Naive B cell (primary cell): ENCODE measurements around the gene ZNF211. TPM values are rescaled to one million over a fixed set of nuclear protein-coding genes. Genes with fewer than 3 reads are reported as not detected.

ENCODE experiments used
- ATAC-seq, 2 donors: fragments of 150-1000 bp; cut with Tn5 transposase; 2 replicates each; pipeline ENCODE4 v1.10.0; 2021; ENCODE audit warnings: low read depth in 2 of 2, mild to moderate bottlenecking in 2 of 2, moderate library complexity in 2 of 2
- DNase-seq: peaks from one replicate; pipeline ENCODE4 v3.0.0; 2022
- H3K27ac Mint-ChIP-seq, 6 donors: one replicate each; pipeline ENCODE4 v1.8.0; 2020 to 2022; ENCODE audit warnings: mild to moderate bottlenecking in 6 of 6, mixed read lengths in 6 of 6, moderate library complexity in 5 of 6, inconsistent platforms in 2 of 6
- H3K27me3 Mint-ChIP-seq, 3 donors: one replicate each; pipeline ENCODE4 v1.8.0; 2021 to 2022; ENCODE audit warnings: mixed read lengths in 3 of 3, mild to moderate bottlenecking in 1 of 3
- H3K36me3 Mint-ChIP-seq, 2 donors: one replicate each; pipeline ENCODE4 v1.8.0; 2020 to 2022; ENCODE audit warnings: mixed read lengths in 2 of 2, inconsistent platforms in 1 of 2, mild to moderate bottlenecking in 1 of 2
- H3K4me1 Mint-ChIP-seq, 3 donors: one replicate each; pipeline ENCODE4 v1.8.0; 2020 to 2022; ENCODE audit warnings: mixed read lengths in 3 of 3, inconsistent platforms in 1 of 3, mild to moderate bottlenecking in 1 of 3, moderate library complexity in 1 of 3
- H3K4me3 Mint-ChIP-seq, 8 donors: one replicate each; pipeline ENCODE4 v1.8.0; 2020 to 2022; ENCODE audit warnings: mild to moderate bottlenecking in 8 of 8, mixed read lengths in 8 of 8, moderate library complexity in 8 of 8, inconsistent platforms in 2 of 8
- H3K9me3 Mint-ChIP-seq, 7 donors: one replicate each; pipeline ENCODE4 v1.8.0; 2020 to 2022; ENCODE audit warnings: mixed read lengths in 7 of 7, mild to moderate bottlenecking in 5 of 7, inconsistent platforms in 2 of 7, moderate library complexity in 1 of 7
- polyA plus RNA-seq, 6 donors: library from polyadenylated mRNA; unstranded; fragments of 300-500 nt; fragmentation: Illumina TruSeq; gene quantifications; one replicate each; pipeline ENCODE4 v1.2.3, GENCODE V29; 2021; ENCODE audit warnings: low read depth in 6 of 6

The ZNF211 gene
- polyA plus RNA-seq, 6 donors from 2014 or later, result 17.0 to 27.4 (median 20.9) TPM; not detected in 1

DNA sequence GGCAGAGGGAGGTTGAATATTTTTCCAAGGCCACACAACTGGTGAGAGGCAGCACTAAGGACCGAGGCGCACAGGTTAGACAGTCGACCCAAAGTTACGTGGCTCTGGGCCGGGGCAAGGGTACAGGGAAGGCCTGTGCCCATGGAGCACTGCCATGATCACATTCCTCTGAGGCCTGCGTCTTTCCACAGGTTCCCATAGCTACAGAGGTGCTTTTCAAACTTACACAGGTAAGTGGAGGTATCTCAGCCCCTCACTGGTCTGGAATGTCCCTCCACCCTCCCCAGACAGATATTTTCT lies 814 bp downstream of the ZNF211 start:
- no peaks in the 10 kb centered on the region for H3K27me3 Mint-ChIP-seq
- peaks cover 34 to 37% of the 10 kb centered on the region in 2 donors for H3K36me3 Mint-ChIP-seq
- peaks cover 10 to 29% (median 24%) of the 10 kb centered on the region in 7 donors for H3K9me3 Mint-ChIP-seq
- no peak for DNase-seq
- H3K4me3 Mint-ChIP-seq, result peak overlapping the region; percentile 86 to 98 (median 95)
- no peak for ATAC-seq
- peaks cover 20 to 31% (median 21%) of the 10 kb centered on the region in 3 donors for H3K4me1 Mint-ChIP-seq
- H3K27ac Mint-ChIP-seq, result peak overlapping the region in 4 of 6 donors; percentile 83 to 96 (median 93)

DNA sequence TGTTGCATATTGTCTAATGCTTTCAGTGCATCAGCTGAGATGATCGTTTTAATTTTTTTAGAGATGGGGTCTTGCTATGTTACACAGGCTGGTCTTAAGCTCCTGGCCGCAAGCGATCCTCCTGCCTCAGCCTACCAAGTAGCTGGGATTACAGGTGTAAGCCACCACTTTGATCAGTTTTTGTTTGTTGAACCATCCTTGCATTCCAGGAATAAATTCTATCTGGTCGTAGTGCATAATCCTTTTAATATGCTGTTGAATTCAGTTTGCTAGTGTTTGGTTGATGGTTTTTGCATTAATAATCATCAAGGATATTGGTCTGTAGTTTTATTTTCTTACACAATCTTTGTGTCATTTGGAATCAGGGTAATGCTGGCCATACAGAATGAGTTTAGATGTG lies 4.4 kb downstream of the ZNF211 start:
- Mint-ChIP-seq H3K4me3 (peak overlapping the region in 1 of 8 donors; percentile 36), H3K27ac (no peak overlapping the region), H3K27me3 (no peaks in the 10 kb centered on the region), H3K9me3 (peaks cover 25 to 60% (median 55%) of the 10 kb centered on the region in 7 donors), H3K36me3 (peaks cover 65 to 72% of the 10 kb centered on the region in 2 donors), H3K4me1 (peaks cover 20 to 31% (median 21%) of the 10 kb centered on the region in 3 donors)
- ATAC-seq, result no peak
- DNase-seq, result no peak

DNA sequence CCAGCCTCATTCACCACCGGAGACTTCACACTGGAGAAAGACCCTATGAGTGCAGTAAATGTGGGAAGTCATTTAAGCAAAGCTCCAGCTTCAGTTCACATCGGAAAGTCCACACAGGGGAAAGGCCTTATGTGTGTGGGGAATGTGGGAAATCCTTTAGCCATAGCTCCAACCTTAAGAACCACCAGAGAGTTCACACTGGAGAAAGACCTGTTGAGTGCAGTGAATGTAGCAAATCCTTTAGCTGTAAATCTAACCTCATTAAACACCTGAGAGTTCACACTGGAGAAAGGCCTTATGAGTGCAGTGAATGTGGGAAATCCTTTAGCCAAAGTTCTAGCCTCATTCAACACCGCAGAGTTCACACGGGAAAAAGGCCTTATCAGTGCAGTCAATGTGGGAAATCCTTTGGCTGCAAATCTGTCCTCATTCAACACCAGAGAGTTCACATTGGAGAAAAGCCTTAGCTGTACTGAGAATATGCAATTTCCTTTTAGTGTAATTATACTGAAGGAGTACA lies 8.8 kb downstream of the ZNF211 start:
- no peaks in the 10 kb centered on the region for H3K27me3 Mint-ChIP-seq
- H3K4me1 Mint-ChIP-seq, result no peaks in the 10 kb centered on the region
- DNase-seq, result no peak
- H3K9me3 Mint-ChIP-seq, result peaks cover 25 to 81% (median 47%) of the 10 kb centered on the region in 7 donors
- H3K36me3 Mint-ChIP-seq, result peaks cover 56% of the 10 kb centered on the region in 2 donors
- no peak for ATAC-seq
- H3K4me3 Mint-ChIP-seq, result no peak overlapping the region
- peak overlapping the region in 1 of 6 donors; percentile 38 for H3K27ac Mint-ChIP-seq

DNA sequence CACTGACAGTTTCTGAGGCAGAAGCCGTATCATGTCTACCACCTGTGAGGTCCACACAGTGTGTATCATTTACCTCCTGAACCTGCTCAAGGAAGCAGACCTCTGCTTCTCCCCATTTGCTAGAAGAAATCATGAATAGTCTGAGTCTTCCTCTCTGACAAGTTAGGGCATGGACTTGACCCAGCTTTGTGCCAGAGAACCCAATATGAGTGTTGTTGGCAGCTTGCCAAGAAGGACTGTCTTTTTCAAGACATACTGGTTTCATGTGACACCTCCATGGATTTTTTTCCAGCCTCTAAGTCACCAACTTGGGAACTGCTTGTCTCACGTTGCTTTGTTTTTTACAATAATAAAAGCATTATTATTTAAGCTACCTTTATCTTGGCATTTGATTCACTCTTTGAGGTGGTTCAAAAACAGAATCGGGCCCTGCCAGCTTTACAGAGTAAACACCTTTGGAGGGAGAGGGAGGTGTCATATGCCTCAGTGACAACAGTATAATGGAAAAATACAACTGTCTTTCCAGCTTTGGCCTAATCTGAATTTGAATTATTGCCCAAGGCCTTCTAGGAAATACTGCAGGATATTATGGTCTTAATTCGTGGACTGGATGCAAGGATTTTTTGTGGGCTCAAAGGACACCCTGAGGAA lies 9.6 kb downstream of the ZNF211 start:
- H3K27ac Mint-ChIP-seq, result peak overlapping the region in 1 of 6 donors; percentile 24

DNA sequence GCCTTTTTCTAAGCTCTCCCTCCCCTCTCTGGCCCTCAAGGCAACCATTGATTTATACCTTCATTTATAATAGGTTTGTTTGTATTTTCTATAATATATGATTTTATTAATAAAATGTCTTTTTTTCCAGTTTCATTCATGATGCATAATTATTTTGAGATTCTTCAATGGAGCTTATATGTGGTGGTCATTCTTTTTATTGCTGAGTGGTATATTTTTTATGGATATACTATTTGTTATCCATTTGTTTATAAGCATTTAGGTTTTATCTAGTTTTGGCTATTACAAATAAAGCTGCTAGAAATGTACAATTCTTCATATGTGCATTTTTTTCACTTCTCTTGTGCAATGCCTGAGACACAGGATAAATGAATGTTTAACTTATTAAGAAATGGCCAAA lies 10.8 kb downstream of the ZNF211 start:
- Mint-ChIP-seq H3K4me1 (no peaks in the 10 kb centered on the region), H3K9me3 (peaks cover 14 to 61% (median 31%) of the 10 kb centered on the region in 7 donors), H3K4me3 (peak overlapping the region in 1 of 8 donors; percentile 24), H3K36me3 (peaks cover 38 to 39% of the 10 kb centered on the region in 2 donors), H3K27me3 (no peaks in the 10 kb centered on the region), H3K27ac (no peak overlapping the region)
- ATAC-seq (no peak), DNase-seq (no peak)

More for the DNA sequence above, 9.6 kb downstream of the ZNF211 start:
- DNase-seq (no peak), ATAC-seq (no peak)
- no peaks in the 10 kb centered on the region for H3K27me3 Mint-ChIP-seq
- peaks cover 49% of the 10 kb centered on the region in 2 donors for H3K36me3 Mint-ChIP-seq
- H3K9me3 Mint-ChIP-seq, result peaks cover 20 to 73% (median 40%) of the 10 kb centered on the region in 7 donors
- no peak overlapping the region for H3K4me3 Mint-ChIP-seq
- H3K4me1 Mint-ChIP-seq, result no peaks in the 10 kb centered on the region

DNA sequence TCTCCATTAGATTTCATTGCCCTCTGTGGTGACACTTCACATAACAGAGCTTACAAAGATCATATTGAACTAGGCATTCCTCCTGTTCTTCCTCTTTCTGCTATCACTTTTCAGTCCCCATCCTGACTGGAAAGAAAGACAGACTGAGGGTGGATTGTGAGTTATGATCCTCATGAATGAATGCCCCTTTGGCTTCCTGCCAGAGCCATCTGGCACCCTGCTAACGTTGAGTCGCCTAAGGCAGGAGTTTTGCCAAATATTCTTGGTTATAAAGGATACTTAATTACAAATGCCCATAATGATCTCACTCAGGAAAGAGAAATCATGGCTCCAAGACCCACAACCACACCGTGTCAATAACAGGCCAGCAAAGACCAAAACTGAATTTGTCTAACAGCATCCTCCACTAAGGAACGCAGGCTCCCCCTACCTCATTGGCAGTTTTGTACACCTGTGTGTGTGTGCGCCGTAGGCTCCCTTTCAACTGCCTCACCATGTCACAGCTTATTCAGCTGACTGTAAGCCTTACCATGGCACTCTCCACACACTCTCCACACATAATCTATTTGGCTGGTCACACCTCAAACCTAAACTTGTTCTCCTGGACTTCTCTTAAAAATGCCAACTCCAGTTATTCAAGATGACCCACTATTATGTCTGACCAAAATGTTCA lies 15.5 kb downstream of the ZNF211 start:
- no peak overlapping the region for H3K4me3 Mint-ChIP-seq
- peaks cover 4 to 10% (median 4%) of the 10 kb centered on the region in 3 donors for H3K4me1 Mint-ChIP-seq
- peaks cover 3 to 17% of the 10 kb centered on the region in 2 donors for H3K36me3 Mint-ChIP-seq
- no peak overlapping the region for H3K27ac Mint-ChIP-seq
- peaks cover under 1 to 24% (median 11%) of the 10 kb centered on the region in 7 donors for H3K9me3 Mint-ChIP-seq
- peaks cover 6 to 23% (median 19%) of the 10 kb centered on the region in 3 donors for H3K27me3 Mint-ChIP-seq
- ATAC-seq (no peak), DNase-seq (no peak)

DNA sequence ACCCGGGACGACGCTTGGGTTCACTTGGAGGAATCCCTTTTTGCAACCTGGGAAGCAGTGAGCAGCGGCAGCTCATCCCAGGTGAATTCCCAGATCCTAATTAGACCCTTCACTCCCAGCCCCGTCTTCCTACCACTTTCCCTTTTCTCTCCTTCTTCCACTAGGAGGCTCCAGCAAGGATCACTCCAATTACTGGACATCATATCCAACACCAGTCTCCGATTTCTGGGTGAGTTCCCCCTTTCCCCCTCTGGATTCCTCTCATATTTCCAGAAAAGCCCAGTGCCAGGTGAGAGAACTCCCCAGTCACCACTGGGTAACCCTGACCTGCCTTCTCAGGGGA lies 18.7 kb downstream of the ZNF211 start:
- Mint-ChIP-seq H3K4me1 (peaks cover 4 to 10% (median 4%) of the 10 kb centered on the region in 3 donors), H3K27ac (no peak overlapping the region), H3K27me3 (peaks cover 32 to 55% (median 51%) of the 10 kb centered on the region in 3 donors), H3K4me3 (peak overlapping the region in 2 of 8 donors; percentile 13 to 20), H3K9me3 (peaks cover 8 to 27% (median 19%) of the 10 kb centered on the region in 7 donors), H3K36me3 (peaks cover 8 to 45% of the 10 kb centered on the region in 2 donors)
- DNase-seq (no peak), ATAC-seq (no peak)

DNA sequence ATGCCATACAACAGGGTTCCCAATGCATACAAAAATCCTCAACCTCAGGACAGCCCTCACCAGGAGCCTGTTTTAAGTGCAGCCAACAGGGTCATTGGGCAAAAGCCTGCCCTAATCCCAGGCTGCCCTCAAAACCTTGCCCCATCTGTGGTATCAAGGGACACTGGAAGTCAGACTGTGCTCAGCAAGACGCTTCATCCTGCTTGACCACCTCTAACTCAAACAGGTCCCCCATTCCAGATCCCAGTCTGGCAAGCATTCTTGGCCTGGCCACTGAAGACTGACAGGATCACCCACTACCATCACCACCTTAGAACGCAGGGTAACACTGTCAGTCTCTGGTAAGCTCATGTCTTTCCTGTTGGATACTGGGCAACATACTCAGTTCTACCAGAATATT lies 20.7 kb downstream of the ZNF211 start:
- Mint-ChIP-seq H3K36me3 (peaks cover 9 to 45% of the 10 kb centered on the region in 2 donors), H3K4me1 (peaks cover 4 to 10% (median 4%) of the 10 kb centered on the region in 3 donors), H3K4me3 (no peak overlapping the region), H3K9me3 (peaks cover 8 to 27% (median 21%) of the 10 kb centered on the region in 7 donors), H3K27me3 (peaks cover 38 to 57% (median 53%) of the 10 kb centered on the region in 3 donors), H3K27ac (no peak overlapping the region)
- no peak for DNase-seq
- no peak for ATAC-seq

DNA sequence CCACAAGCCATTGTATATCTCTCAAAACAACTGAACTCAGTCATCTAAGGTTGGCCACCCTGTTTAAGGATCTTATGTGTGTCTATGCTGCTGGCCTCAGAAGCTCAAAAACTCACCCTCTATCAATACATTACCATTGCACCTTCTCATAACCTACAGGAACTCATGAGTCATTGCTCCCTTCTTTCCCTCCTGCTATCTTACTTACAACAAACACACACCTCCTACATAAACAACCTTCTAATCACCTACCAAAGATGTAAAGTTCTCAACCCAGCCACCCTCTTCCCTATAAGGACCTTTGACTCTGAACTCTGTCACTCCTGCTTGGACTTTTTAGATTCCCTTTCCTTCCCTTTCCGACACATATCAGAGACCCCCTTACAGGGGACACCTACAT lies 22.5 kb downstream of the ZNF211 start:
- H3K9me3 Mint-ChIP-seq, result peaks cover 8 to 27% (median 21%) of the 10 kb centered on the region in 7 donors

DNA sequence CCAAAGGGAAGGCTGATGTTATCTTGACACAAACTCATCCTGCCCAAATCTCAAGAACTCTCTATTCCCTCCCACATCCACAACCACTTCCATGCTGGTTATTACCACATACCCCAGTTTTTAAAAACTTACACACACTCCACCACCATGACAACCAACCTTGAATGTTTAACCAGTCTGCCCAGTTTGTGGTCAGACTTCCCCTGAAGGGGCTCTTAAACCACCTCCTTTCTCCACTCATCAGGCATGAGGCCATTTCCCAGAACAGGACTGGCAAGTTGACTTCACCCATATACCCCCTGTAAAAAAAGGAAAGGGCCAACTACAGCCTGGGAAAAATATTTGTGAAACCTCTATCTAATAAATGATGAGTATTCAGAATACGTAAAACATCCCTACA lies 23.4 kb downstream of the ZNF211 start:
- no peak overlapping the region for H3K4me3 Mint-ChIP-seq
- DNase-seq, result no peak
- H3K36me3 Mint-ChIP-seq, result peaks cover 9 to 44% of the 10 kb centered on the region in 2 donors
- peaks cover 8 to 27% (median 21%) of the 10 kb centered on the region in 7 donors for H3K9me3 Mint-ChIP-seq
- peaks cover 57 to 77% (median 75%) of the 10 kb centered on the region in 3 donors for H3K27me3 Mint-ChIP-seq
- no peak for ATAC-seq
- H3K4me1 Mint-ChIP-seq, result peaks cover 3 to 9% (median 3%) of the 10 kb centered on the region in 3 donors
- H3K27ac Mint-ChIP-seq, result no peak overlapping the region

More for the DNA sequence above, 22.5 kb downstream of the ZNF211 start:
- no peak overlapping the region for H3K4me3 Mint-ChIP-seq
- DNase-seq (no peak), ATAC-seq (no peak)
- peaks cover 4 to 10% (median 4%) of the 10 kb centered on the region in 3 donors for H3K4me1 Mint-ChIP-seq
- peaks cover 9 to 45% of the 10 kb centered on the region in 2 donors for H3K36me3 Mint-ChIP-seq
- H3K27me3 Mint-ChIP-seq, result peaks cover 50 to 70% (median 68%) of the 10 kb centered on the region in 3 donors
- H3K27ac Mint-ChIP-seq, result no peak overlapping the region

DNA sequence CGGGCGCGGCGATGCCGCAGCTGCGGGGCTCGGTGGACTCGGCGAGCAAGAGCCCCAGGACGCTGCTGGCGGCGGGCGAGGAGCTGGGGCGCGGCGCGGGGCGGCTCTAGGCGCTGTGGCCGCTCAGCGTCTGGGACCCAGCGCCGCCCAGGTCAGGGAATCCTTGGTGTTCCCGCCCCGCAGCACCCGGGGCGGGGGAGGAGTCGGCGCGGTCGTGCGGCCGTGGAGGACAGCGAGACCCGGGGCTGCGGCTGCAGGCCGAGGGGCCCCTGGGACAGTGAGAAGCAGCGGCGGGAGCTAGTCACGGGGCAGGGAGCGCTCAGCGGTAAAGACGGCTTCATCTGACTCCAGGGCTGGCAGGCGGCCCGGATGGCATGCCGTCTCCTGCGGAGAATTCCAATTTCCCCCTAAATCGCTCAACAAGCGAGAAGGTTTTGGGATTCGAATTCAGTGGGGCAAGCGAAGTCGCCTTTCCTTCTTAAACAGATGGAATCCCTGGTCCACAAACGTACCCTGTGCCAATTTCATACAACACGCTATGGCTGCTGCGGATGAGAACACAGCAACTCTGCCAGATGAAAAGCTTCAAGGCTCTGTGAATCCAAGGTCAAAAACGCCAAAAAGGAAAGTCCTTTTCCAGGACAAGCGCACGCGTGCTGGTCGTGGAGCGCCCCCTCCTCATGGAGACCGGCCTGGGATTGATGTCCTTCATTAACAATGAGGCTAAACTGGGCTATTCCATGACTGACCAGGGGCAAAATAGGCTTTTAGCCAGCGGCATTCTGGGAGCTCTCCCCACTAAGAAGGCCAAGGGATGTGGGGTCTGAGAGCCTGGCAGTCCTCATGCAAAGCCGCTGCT lies 31.5 kb downstream of the ZNF211 start:
- Mint-ChIP-seq H3K36me3 (no peaks in the 10 kb centered on the region), H3K27ac (no peak overlapping the region), H3K27me3 (peaks cover 39 to 70% (median 46%) of the 10 kb centered on the region in 3 donors), H3K9me3 (peaks cover 0 to 2% (median 0%) of the 10 kb centered on the region in 7 donors), H3K4me1 (peaks cover 5 to 12% (median 6%) of the 10 kb centered on the region in 3 donors), H3K4me3 (peak overlapping the region; percentile 61 to 95 (median 86))
- peak; percentile 11 for DNase-seq
- ATAC-seq, result peak; percentile 69 to 73

DNA sequence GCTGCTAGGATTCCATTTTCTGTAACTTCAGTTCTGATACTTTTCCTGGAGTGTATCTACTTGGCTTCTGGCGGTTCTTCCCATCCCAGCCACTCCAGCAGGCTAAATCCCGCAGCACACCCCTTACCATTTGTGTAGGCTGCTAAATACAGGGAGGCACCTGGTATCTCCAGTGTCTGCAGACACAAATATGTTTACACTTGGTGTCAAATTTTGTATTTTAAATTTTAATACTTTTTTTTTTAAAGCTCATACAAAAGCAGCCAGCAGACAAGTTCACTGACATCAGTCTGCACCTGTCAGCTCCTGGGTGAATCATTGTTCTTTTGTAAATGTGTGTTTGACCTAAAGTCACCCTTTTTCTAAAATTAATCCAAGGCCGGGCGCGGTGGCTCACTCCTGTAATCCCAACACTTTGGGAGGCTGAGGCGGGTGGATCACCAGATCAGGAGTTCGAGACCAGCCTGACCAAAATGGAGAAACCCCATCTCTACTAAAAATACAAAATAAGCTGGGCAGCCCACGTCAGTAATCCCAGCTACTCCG lies 32.4 kb downstream of the ZNF211 start:
- DNase-seq (no peak), ATAC-seq (no peak)
- Mint-ChIP-seq H3K4me3 (peak overlapping the region; percentile 42 to 87 (median 78)), H3K27me3 (peaks cover 30 to 64% (median 41%) of the 10 kb centered on the region in 3 donors), H3K9me3 (peaks cover 0 to 2% (median 0%) of the 10 kb centered on the region in 7 donors), H3K27ac (no peak overlapping the region), H3K4me1 (peaks cover 5 to 12% (median 6%) of the 10 kb centered on the region in 3 donors), H3K36me3 (no peaks in the 10 kb centered on the region)
